Activated gamma-delta T cell treated with Interleukin-2 at 50 U/mL for 16 hours (primary cell): ENCODE data around the gene UPF1.

Experiments
- DNase-seq: peaks from one replicate; pipeline ENCODE4 v3.0.0-alpha.2; 2020

The UPF1 gene

GRCh38 chr19:18858906-18859646 lies 27.3 kb downstream of the UPF1 start:
- no peak for DNase-seq

GRCh38 chr19:18859676-18860301 lies 28.0 kb downstream of the UPF1 start:
- no peak for DNase-seq

GRCh38 chr19:18860302-18860700 lies 28.5 kb downstream of the UPF1 start:
- no peak for DNase-seq

- DNase-seq = no peak
These were observed 29.0 kb downstream of the UPF1 start for GRCh38 chr19:18860725-18861124.

- DNase-seq = no peak
These were observed 29.5 kb downstream of the UPF1 start for GRCh38 chr19:18861235-18861634.

GRCh38 chr19:18861917-18862316 lies 30.2 kb downstream of the UPF1 start:
- DNase-seq = no peak

GRCh38 chr19:18862976-18863842 lies 31.4 kb downstream of the UPF1 start:
- no peak for DNase-seq

- DNase-seq = no peak
These were observed 32.1 kb downstream of the UPF1 start for GRCh38 chr19:18863843-18864362.

- no peak for DNase-seq
These were observed 33.6 kb downstream of the UPF1 start for GRCh38 chr19:18865106-18865972.

- peak; percentile 46 for DNase-seq
These were observed 34.4 kb downstream of the UPF1 start for GRCh38 chr19:18865973-18866799.

GRCh38 chr19:18866800-18867123 lies 35.0 kb downstream of the UPF1 start:
- DNase-seq = no peak

GRCh38 chr19:18867199-18867598 lies 35.4 kb downstream of the UPF1 start:
- DNase-seq = no peak

GRCh38 chr19:18867751-18868150 lies 36.0 kb downstream of the UPF1 start:
- DNase-seq = no peak

GRCh38 chr19:18868380-18869022 lies 36.7 kb downstream of the UPF1 start:
- no peak for DNase-seq

GRCh38 chr19:18869023-18869618 lies 37.4 kb downstream of the UPF1 start:
- no peak for DNase-seq

- DNase-seq = no peak
These were observed 38.2 kb downstream of the UPF1 start for GRCh38 chr19:18869781-18870530.

GRCh38 chr19:18870531-18871172 lies 38.9 kb downstream of the UPF1 start:
- no peak for DNase-seq

GRCh38 chr19:18871543-18871942 lies 39.8 kb downstream of the UPF1 start:
- no peak for DNase-seq

GRCh38 chr19:18875726-18876125 lies 44.0 kb downstream of the UPF1 start:
- DNase-seq = no peak
